Stimulated activated CD8-positive, alpha-beta memory T cell treated with anti-CD3 and anti-CD28 coated beads, Interleukin-15, amount 100 ng/mL, for 4 hours (primary cell): Measurements from ENCODE around the gene RAET1E.
"Not testable (repeated sequence)": the region's sequence is repeated elsewhere in the genome, so short reads cannot be mapped to it uniquely, and the experiment has no call there.

Source experiments
- DNase-seq, 2 donors: peaks; one replicate each; pipeline ENCODE4 v3.0.0-alpha.2; 2020; ENCODE audit warnings: low read depth in 2 of 2

The RAET1E gene

DNA sequence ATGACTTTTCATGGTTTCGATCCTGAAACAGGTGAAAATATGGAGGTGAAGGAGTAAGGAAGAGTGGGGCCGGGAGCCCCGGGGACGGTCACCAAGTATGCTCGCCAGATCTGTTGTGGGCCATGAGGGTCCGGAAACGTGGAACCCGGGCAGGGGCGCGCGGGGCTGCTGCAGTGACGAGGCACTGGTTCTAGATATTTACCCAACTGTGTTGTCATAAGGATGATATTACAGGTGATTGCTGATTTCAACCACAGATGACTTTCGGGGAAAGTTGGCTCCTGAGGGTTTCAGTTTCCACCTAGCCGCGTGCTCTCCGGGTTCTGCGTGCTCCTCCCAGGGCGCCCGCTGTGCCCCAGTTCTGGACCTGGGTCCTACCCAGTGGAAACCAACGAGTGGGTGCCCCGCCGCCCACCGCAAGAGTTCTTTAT, 12.8 kb upstream of the RAET1E start:
- DNase-seq, result no peak

- no peak for DNase-seq
Observed at GRCh38 chr6:149909701-149910470, 12.0 kb upstream of the RAET1E start.

DNA sequence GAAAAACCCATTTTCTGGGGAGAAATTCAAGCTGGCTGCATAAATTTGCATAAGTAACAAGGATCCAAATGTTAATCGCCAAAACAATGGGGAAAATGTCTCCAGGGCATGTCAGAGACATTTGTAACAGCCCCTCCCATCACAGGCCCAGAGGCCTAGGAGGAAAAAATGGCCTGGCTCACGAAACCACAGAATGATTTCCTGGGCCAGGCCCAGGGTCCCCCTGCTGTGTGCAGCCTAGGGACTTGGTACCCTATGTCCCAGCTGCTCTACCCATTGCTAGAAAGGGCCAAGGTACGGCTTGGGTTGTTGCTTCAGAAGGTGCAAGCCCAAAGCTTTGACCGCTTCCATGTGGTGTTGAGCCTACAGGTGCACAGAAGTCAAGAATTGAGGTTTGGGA, 10.6 kb upstream of the RAET1E start:
- not testable (repeated sequence) for DNase-seq

- DNase-seq, result no peak
Observed at GRCh38 chr6:149907317-149907716, 9.4 kb upstream of the RAET1E start.

- no peak for DNase-seq
Observed at GRCh38 chr6:149906405-149906804, 8.5 kb upstream of the RAET1E start.

DNA sequence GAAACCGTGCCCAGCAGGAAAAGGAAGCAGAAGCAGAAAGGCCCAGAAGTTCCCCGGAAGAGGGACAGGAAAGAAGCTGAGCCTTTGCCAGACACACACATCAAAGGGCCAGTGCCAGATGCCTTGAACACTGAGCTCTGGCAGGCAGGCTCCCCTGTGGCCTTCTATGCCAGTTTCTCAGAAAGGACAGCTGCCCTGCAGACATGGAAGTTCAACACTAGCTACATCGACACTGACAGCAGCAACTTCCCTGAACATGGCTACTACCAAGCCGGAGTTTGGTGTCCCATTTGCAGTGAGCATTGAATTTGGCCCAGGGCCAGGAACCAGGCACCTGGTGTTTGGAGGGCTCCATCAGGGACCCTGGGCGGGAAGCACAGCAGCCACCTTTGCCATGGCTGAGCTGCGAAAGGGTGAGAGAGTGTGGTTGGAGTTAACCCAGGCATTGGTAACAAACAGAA, 8.0 kb upstream of the RAET1E start:
- no peak for DNase-seq

- DNase-seq, result no peak
Observed at GRCh38 chr6:149905371-149905910, 7.5 kb upstream of the RAET1E start.

DNA sequence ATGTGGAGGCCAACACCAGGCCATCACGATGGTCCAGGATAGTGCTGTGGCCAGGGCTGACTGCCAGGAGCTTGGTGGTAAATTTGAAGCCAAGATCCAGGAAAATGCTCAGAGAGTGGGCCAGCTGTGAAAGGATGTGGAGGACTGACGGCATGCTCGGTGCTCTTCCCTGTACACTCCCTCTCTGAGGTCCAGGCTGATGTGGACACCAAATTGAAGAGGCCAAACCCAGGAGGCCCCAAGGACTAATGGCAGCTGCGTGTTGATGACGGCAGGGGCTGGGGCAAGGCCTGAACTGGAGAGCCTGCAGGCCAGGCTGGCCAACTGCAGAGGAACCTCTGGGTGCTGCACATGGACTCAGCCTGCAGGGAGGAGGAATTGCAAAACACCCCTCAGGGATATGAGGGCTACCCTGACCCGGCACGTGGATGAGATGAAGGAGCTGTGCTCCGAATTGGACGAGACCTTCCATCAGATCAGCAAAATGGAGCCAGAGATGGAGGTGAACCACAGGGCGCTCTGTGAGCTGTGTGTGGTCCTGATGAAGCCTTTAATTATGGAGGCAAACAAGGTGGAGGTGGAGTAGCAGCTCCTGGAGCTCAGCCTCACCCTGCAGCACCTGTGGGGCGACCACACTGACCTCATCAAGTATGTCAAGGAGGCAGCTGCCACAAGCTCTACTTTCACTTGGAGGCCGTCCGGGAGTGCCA, 6.9 kb upstream of the RAET1E start:
- no peak for DNase-seq

- DNase-seq, result no peak
Observed at GRCh38 chr6:149903938-149904611, 6.2 kb upstream of the RAET1E start.

- no peak for DNase-seq
Observed at GRCh38 chr6:149901444-149902140, 3.7 kb upstream of the RAET1E start.

DNA sequence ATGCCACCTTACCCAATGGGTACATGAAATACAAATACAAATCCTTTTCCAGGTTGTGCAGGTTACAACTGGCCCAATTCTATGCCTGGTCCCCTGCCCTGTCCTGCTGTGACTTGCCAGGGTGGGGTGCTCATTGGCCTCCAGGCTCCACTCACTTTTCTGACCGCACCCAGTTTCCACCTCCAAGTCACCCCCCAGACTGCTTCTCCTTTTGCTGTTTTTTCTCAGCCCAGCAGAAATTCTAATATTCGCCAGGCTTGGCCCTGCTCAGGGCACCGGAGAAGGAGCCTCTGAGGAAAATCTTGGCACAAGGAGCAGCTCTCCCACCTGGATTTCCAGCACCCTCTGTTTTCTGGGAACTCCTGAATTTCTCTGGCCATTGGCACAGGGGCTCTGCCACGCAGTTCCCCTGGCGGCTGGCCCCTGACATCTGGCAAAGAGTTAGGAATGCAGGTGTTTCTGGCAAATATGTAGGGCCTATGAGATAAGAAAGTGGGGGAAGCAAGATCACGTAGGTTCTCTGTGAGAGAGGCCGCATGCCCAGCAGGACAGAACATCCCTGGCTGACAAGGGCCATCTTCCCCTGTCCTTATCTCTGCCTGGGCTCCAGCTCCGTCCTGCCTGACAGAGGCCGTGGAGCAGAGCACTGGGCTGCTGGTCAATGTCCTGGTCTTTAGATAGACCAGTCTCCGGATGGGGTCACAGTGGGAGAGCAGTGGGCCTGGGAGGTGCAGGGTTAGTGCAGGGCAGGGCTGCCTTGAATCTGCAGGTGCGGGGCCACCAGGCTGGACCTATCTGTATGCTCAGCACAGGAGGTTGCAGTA, 2.9 kb upstream of the RAET1E start:
- DNase-seq, result no peak

DNA sequence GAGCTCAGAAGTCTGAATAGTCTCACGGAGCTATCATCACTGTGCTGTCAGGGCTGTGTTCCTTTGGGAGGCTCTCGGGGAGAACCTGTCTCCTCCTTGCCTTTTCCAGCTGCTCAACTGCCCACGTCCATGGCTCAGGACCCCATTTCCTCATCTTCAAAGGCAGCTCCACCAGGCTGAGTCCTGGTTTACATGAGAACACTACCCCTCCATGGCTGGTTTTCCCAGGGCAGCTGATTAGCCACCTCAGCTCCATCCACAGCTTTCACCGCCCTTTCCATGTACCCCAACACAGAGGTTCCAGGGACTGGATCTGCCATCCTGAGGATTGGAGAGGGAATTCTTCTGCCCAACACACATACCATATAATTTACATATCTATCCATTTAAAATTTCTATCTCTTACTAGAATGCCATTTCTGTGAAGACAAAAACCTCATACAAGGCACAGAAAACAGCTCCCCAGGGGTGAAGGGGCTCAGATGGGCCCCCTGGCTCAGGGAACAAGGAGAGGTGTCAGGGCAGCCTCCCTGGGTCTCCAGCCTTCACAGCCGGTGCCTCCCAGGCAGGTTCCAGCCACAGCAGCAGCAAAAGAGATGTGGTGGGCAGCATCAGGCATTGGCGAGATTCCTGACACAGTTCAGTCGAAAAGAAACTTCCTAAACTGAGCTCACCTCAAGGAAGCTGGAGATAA, 2.2 kb upstream of the RAET1E start:
- DNase-seq, result no peak

DNA sequence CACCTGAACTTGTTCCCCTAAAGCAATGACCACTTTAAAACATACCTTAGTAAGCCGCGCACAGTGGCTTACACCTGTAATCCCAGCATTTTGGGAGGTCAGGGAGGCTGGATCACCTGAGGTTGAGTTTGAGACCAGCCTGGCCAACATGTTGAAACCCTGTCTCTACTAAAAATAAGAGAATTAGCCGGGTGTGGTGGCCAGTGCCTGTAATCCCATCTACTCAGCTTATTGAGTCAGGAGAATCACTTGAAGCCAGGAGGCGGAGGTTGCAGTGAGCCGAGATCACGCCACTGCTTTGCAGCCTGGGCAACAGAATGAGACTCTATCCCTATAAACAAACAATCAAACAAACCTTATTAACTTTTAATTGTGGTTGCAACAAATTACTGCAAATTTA, 1.6 kb upstream of the RAET1E start:
- no peak for DNase-seq

- no peak for DNase-seq
Observed at GRCh38 chr6:149898966-149899365, 1.1 kb upstream of the RAET1E start.

GRCh38 chr6:149897015-149897697, 757 bp downstream of the RAET1E start:
- DNase-seq, result no peak

DNA sequence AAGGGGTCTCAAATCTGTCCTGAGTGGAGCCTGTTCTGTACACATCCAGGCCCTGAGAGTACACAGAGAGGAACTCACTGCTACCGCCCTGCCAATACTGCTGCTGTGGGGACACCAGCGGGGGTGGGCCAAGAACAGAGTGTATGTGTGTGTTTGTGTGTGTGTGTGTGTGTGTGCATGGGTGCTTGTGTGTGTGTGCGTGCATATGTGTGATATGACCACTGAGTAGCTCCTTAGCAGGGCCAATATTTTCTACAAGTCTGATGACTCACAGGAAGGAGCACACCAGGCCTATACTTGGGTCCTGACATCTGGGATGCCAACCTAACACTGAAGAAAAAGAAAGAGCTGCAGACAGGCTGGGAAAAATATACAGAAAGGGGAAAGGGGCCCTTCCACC, 1.4 kb downstream of the RAET1E start:
- no peak for DNase-seq

- DNase-seq, result peak in 1 of 2 donors; percentile 8
Observed at GRCh38 chr6:149895833-149896271, 2.1 kb downstream of the RAET1E start.

DNA sequence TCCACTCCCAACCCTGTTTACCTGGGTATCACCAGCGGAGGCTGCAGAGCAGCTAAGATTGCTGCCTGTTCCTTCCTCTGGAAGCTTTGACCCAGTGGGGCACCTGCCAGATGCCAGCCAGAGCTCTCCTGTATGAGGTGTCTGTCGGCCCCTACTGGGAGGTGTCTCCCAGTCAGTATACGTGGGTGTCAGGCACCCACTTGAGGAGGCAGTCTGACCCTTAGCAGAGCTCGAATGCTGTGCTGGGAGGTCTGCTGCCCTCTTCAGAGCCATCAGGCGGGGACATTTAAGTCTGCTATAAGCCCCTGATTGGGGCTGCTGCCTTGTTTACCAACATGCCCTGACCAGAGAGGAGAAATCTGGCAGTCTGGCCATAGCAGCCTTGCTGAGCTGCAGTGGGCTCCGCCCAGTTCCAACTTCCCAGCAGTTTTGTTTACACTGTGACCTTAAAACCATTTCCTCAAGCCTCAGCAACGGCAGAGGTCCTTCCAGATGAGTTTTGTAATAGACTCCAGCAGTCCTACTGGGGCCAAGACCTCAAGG, 2.8 kb downstream of the RAET1E start:
- no peak for DNase-seq

DNA sequence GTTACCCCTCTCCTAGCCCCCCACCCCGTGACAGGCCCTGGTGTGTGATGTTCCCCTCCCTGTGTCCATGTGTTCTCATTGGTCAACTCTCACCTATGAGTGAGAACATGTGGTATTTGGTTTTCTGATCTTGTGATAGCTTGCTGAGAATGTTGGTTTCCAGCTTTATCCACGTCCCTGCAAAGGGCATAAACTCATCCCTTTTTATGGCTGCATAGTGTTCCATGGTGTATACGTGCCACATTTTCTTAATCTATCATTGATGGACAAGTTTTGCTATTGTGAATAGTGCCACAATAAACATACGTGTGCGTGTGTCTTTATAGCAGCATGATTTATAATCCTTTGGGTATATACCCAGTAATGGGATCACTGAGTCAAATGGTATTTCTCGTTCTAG, 6.0 kb downstream of the RAET1E start:
- DNase-seq, result not testable (repeated sequence)
